Cardiac muscle cell (in vitro differentiated cells and primary cell): ENCODE results near the gene NLN. TPM values are rescaled to one million over a fixed set of nuclear protein-coding genes. Genes with fewer than 3 reads are reported as not detected.
"Not testable (repeated sequence)": the region's sequence is repeated elsewhere in the genome, so short reads cannot be mapped to it uniquely, and the experiment has no call there.

ENCODE experiments used
- DNase-seq, 2 donors: peaks; one replicate each; pipeline versions ENCODE4 v3.0.0 to v3.0.0-alpha.2; 2010 to 2017; ENCODE audit warnings: low read depth in 1 of 2, low spot score in 1 of 2
- H3K27ac ChIP-seq: fragments of 200-600 bp; sonication (generic); 2 replicates; pipeline ENCODE4 v1.5.1; 2016
- H3K27me3 ChIP-seq: fragments of 200-600 bp; sonication (generic); 2 replicates; pipeline ENCODE4 v1.6.0; 2016; ENCODE audit warnings: control low read depth
- H3K36me3 ChIP-seq: fragments of 200-600 bp; sonication (generic); 2 replicates; pipeline ENCODE4 v1.5.1; 2016; ENCODE audit warnings: control low read depth
- H3K4me1 ChIP-seq: fragments of 200-600 bp; sonication (generic); 2 replicates; pipeline ENCODE4 v1.8.1; 2017; ENCODE audit warnings: low read depth, mild to moderate bottlenecking, mixed run types
- H3K4me3 ChIP-seq: fragments of 200-600 bp; sonication (generic); 2 replicates; pipeline ENCODE4 v1.5.1; 2016; ENCODE audit warnings: mild to moderate bottlenecking
- H3K9me3 ChIP-seq: fragments of 200-600 bp; sonication (generic); 2 replicates; pipeline ENCODE4 v1.5.1; 2017; ENCODE audit warnings: low read depth, mild to moderate bottlenecking, control low read depth
- CTCF ChIP-seq: IDR thresholded peaks from 2 replicates; pipeline ENCODE4 v1.5.1; 2012; ENCODE audit warnings: low read depth, mild to moderate bottlenecking, low read length
- polyA plus RNA-seq: library from polyadenylated mRNA; unstranded; fragments of >200 nt; fragmentation: Nextera tagmentation; extraction: Ambion mirVana; gene quantifications from 2 replicates; pipeline ENCODE4 v1.2.1, GENCODE V29; 2016
- total RNA-seq: library from RNA; depleted of rRNA; stranded (reverse); fragments of >200 nt; gene quantifications from 2 replicates; pipeline ENCODE4 v1.2.3, GENCODE V29; 2016

NLN gene
- total and polyA plus RNA-seq, 2 experiments from 2014 or later, result 14.7 to 19.2 TPM

DNA sequence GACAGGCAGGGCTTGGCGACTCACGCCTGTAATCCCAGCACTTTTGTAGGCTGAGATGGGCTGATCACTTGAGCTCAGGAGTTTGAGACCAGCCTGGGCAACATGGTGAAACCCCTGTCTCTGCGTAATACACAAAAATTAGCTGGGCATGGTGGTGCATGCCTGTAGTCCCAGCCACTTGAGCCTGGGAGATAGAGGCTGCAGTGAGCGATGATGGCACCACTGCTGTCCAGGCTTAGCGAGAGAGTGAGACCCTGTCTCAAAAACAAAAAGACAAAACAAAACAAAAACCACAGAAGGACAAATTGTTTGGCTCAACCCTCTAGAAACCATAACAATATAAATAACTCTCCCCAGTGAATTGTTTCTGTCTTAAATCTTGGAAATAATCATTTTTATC is 111.8 kb downstream of the NLN start:
- H3K4me3 ChIP-seq, result no peak overlapping the region
- no peaks in the 10 kb centered on the region for H3K9me3 ChIP-seq
- H3K27me3 ChIP-seq, result no peaks in the 10 kb centered on the region
- no peaks in the 10 kb centered on the region for H3K36me3 ChIP-seq
- DNase-seq, result no peak
- H3K27ac ChIP-seq, result no peak overlapping the region
- H3K4me1 ChIP-seq, result no peaks in the 10 kb centered on the region
- no peak for TF ChIP-seq CTCF

DNA sequence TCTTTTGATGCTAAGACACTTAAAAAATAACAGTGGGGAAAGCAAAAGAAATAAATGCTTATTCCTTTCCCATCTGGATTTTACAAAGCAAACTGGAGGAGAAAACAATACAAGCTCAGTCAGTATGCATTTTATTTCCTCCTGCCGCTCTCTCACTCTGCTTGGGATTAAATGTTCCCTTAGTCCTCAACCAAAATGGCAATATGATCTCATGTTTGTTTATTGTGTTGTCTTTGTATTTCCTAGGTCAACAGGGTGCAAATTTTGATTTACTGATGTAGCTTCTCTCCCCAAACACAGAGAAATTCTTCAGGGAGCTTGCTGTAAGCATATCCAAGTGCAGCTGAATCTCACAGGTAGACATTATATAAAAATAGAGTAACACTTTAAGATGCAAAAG is 112.3 kb downstream of the NLN start:
- Histone ChIP-seq H3K27ac (no peak overlapping the region), H3K9me3 (no peaks in the 10 kb centered on the region), H3K4me1 (no peaks in the 10 kb centered on the region), H3K4me3 (no peak overlapping the region), H3K27me3 (no peaks in the 10 kb centered on the region), H3K36me3 (no peaks in the 10 kb centered on the region)
- DNase-seq, result no peak
- no peak for TF ChIP-seq CTCF

- H3K9me3 ChIP-seq, result no peaks in the 10 kb centered on the region
- no peak overlapping the region for H3K4me3 ChIP-seq
- H3K4me1 ChIP-seq, result no peaks in the 10 kb centered on the region
- no peak overlapping the region for H3K27ac ChIP-seq
- no peaks in the 10 kb centered on the region for H3K36me3 ChIP-seq
- no peak for DNase-seq
- TF ChIP-seq CTCF, result no peak
- H3K27me3 ChIP-seq, result no peaks in the 10 kb centered on the region
These were observed 113.2 kb downstream of the NLN start for GRCh38 chr5:65835191-65835590.

DNA sequence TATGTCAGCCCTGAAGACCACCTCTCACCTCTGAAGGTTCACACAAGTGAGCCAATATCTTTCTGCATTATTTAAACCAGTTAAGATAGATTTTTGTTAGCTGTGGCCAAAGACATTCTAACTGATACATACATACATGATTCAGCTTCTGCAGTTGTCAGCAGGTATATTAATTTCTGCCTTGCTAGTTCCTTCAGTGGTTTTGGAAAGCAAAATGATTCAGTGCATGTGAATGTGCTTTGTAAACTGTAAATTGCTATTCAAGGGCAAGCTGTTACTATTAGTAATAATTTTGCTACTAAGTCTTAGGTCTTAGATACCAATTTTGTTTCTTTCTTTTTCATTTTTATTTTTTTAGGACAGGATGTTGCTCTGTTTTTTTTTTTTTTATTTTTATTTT is 115.1 kb downstream of the NLN start:
- H3K9me3 ChIP-seq, result no peaks in the 10 kb centered on the region
- H3K27ac ChIP-seq, result no peak overlapping the region
- H3K4me3 ChIP-seq, result no peak overlapping the region
- no peaks in the 10 kb centered on the region for H3K36me3 ChIP-seq
- no peak for TF ChIP-seq CTCF
- H3K27me3 ChIP-seq, result no peaks in the 10 kb centered on the region
- H3K4me1 ChIP-seq, result no peaks in the 10 kb centered on the region
- DNase-seq, result peak in 1 of 2 donors; percentile 27

DNA sequence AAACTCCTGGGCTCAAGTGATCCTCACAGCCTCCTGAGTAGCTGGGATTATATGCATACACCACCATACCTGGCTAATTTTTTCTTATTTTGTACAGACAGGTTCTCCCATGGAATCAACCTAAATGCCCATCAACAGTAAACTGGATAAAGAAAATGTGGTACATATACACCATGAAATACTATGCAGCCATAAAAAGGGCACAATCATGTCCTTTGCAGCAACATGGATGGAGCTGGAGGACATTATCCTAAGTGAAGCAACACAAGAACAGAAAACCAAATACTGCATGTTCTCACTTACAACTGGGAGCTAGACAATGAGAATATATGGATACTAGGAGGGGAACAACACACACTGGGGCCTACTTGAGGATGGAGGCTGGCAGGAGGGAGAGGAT is 117.2 kb downstream of the NLN start:
- H3K27me3 ChIP-seq, H3K4me1 ChIP-seq, H3K9me3 ChIP-seq, H3K4me3 ChIP-seq, H3K27ac ChIP-seq, H3K36me3 ChIP-seq, DNase-seq: not testable (repeated sequence)

DNA sequence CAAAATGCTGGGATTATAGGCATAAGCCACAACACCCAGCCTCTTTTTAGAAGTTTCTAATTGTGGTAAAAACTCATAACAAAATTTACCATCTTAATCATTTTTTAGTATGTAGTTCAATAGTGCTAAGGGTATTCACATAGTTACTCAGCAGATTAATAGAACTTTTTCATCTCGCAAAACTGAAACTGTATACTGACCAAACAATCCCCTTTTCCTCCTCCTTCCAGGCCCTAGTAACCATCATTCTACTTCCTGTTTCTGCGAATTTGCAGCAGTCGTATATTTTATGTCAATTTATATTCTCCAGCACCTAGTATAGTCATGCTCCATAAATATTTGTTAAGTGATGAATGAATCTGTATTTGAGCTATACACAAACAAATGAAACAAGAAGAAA is 118.1 kb downstream of the NLN start:
- TF ChIP-seq CTCF, result no peak
- no peaks in the 10 kb centered on the region for H3K27me3 ChIP-seq

GRCh38 chr5:65844763-65845162 is 122.8 kb downstream of the NLN start:
- H3K4me1 ChIP-seq, DNase-seq, H3K36me3 ChIP-seq, H3K27me3 ChIP-seq, H3K27ac ChIP-seq, H3K4me3 ChIP-seq, H3K9me3 ChIP-seq: not testable (repeated sequence)

More for the DNA sequence above, 118.1 kb downstream of the NLN start:
- Histone ChIP-seq H3K4me1 (no peaks in the 10 kb centered on the region), H3K36me3 (no peaks in the 10 kb centered on the region), H3K4me3 (no peak overlapping the region), H3K27ac (no peak overlapping the region), H3K9me3 (no peaks in the 10 kb centered on the region)
- no peak for DNase-seq
